Measurements from ENCODE around the gene ANTXRL.
A peak's percentile ranks its signal among the peaks of the same experiment; 100 is the strongest.
"Not testable (repeated sequence)": the region's sequence is repeated elsewhere in the genome, so short reads cannot be mapped to it uniquely, and the experiment has no call there.

The ANTXRL gene

DNA sequence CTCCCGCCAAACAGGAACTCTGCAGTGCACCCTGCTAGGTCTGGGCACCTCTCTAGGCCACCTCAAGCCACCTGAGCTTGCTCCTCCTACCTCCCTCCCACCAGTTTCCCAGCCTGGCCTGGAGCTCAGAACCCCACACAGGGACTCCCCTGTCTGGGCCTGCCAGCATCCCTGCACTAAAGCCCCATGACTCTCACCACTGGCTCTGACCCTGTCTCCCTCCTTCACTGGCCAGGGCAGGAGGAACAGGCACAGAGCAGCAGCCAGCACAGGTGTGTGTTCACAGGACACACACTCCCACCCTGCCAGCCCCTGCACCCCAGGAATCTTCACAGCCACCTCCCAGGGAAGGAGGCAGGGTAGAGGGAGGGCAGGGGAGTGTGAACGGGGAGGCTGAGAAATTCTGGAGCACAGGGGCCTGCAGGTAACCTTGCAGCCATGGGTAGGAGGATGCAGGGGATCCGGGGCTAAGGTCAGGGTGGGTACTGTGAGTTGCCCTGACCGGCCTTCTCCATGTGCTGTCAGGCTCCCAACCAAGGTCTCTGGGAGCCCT lies 13.9 kb upstream of the ANTXRL start:
- DNase-seq = no peak

GRCh38 chr10:46273506-46274477 lies 13.0 kb upstream of the ANTXRL start:
- DNase-seq = peak in 2 of 56 donors; percentile 15 to 18

DNA sequence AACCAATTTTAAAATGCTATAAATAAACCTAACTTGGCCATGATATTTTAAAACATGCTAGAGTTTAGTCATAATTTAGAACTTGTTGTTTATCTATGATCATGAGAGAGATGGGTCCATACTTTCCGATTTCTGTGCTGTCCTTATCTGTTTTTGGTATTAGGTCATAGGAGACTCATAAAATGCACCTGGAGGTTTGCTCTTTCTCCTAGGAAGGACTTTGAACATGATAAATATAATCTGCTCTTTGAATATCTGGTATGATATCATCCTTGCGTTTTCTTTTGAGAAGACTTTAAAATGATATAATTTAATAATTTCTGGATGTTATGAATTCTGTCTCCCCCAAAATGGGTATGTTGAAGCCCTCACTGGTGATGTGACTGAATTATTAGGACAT lies 9.0 kb upstream of the ANTXRL start:
- DNase-seq = no peak

DNA sequence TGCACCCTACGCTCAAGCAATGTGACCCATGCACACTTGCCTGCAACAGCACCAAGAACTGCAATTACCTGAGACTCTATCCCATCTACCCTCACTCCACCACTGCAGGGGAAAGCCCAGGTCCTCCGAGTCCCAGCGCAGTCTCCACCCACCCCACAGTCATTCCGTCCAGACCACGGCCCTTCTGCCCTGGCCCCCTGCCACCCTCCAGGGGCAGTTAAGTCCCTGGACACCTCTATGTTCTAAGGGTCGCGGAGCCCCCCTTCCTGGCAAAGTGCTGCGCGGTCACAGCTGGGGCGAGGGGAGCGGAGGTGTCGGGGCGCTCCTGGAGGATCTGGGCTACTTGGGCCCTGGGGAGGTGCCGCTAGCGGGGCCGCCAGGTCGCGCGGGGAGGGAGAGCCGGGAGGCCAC lies 4.4 kb upstream of the ANTXRL start:
- not testable (repeated sequence) for DNase-seq

GRCh38 chr10:46282842-46283574 lies 3.8 kb upstream of the ANTXRL start:
- DNase-seq = peak in 53 of 56 donors; percentile 20 to 96 (median 77)

DNA sequence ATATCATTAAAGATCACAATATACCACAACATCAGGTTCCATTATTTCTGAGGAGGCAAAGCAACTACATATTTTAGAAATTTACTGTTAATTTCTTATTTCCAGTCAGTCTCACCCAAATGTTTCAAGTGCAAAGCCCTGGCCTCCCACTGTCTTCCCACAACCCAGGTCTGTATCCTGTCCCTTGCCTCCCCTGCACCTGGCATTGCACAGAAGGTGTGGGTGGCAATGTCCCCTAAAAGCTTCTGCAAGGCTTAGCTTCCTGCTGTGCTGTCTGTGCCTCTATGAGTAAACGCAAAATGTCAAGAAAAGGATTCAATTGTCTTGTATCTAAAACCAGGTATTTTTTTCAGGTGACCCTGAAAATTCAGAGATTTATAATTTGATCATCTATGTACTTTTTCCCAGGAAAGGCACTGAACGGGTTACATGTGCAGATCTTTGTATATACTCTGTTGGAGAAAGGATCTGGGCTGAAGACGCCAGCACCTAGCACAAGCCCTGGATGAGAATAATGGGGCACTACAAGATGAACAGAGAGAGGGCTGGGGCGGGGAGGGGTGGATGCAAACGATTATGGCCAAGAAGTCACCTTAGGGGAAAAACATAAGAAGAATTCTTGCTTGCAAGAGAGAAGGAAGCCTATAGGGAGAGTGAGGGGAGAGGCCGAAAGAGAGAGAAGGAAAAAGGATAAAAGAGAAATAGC lies 3.1 kb upstream of the ANTXRL start:
- DNase-seq = no peak

- peak in 54 of 56 donors; percentile 16 to 96 (median 74) for DNase-seq
Observed at GRCh38 chr10:46284286-46285229, 2.2 kb upstream of the ANTXRL start.

DNA sequence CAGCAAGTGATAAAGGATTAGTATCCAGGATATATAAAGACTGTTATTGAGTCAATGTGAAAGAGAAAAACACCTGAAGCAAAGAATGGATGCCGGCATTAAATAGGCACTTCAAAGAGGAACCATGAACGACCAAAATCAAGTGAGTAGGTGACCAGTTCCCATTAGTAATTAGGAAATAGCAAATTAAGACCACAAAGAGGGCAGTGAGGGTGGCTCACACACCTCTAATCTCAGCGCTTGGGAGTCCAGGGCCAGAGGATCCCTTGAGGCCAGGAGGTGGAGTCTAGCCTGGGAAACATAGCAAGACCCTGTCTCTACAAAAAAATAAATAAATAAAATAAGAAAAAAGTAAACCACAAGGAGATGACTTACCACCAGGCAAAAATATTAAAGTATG lies 1.5 kb upstream of the ANTXRL start:
- DNase-seq = no peak

DNA sequence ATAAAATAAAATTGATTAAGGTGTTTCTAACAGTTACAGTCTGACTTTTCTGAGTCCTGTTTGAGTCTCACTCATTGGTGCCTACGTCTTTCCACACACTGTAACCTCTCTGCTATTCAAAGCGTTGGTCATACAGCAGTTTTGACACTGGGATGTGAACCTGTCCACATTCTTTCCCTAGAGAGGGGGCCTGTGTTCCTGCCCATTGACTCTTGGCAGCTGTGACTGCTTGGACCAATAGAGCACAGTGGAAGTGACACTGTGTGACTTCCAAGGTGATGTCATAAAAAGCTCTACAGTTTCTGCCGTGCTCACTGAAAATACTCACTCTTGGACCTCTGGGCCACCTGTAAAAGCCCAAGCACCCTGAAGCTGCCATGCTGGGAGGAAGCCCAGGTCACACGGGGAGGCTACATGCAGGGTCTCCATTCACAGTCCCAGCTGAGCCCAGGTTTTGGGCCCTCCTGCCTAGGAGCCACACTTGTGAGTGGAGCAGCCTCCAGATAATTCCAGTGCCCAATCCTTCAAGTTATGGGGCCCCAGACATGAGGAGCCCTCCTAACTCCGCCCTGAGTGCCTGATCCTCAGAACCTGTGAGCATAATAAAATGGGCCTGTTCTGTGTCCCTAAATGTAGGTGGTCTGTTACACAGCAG lies 704 bp upstream of the ANTXRL start:
- DNase-seq = no peak

DNA sequence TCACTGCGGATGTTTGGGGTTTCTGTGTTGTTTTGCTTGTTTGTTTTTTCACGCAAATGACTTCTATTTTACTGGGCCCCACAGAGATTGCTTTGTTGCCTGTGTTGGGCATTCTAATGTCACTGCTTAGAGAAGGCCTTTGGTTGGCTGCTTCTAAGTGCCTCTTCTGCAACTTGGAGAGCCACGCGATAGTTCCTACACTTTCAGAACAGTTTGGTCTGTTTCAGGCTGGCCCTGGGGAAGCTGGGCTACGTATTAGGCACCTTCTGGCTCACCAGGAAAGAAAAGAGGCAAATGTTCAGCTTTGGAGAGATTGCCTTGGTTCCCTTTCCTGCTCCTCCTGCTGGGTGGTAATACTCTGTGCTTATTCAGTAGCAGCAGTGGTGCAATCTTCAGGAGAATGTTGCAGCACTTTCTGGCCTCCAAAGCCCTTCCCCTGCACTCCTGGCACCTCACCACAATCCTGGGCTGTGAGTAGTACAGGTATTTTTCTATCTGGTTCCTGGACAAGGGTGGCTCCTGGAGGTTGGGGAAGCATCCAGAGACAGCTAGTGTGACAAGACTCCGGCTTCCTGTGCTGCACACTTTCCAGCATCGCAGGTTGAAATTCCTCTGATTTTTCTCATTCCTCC lies 1.2 kb downstream of the ANTXRL start:
- DNase-seq = no peak

GRCh38 chr10:46288601-46289206 lies 1.9 kb downstream of the ANTXRL start:
- no peak for DNase-seq

- no peak for DNase-seq
Observed at GRCh38 chr10:46289209-46289810, 2.5 kb downstream of the ANTXRL start.

DNA sequence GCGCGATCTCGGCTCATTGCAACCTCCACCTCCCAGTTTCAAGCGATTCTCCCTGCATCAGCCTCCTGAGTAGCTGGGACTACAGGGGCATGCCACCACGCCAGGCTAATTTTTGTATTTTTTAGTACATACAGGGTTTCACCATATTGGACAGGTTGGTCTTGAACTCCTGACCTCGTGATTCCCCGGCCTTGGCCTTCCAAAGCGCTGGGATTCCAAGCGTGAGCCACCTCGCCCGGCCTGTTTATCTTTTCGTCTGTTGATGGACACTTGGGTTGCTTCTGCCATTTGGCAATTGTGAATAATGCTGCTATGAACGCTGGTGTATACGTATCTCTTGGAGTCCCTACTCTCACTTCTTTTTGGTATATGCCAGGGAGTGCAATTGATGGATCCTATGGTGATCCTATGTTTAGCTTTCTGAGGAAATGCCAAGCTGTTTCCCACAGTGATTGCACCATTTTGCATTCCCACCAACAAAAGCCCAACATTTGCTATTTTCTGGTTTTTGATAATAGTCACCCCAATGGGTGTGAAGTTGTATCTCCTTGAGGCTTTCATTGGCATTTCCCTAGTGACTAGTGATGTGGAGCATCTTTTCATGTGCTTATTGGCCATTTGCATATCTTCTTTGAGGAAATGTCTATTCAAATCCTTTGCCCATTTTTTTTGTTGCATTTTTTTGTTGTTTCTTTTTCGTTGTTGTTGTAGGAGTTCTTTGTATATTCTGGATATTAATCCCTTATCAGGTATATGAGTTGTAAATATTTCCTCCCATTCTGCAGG lies 3.5 kb downstream of the ANTXRL start:
- no peak for DNase-seq

DNA sequence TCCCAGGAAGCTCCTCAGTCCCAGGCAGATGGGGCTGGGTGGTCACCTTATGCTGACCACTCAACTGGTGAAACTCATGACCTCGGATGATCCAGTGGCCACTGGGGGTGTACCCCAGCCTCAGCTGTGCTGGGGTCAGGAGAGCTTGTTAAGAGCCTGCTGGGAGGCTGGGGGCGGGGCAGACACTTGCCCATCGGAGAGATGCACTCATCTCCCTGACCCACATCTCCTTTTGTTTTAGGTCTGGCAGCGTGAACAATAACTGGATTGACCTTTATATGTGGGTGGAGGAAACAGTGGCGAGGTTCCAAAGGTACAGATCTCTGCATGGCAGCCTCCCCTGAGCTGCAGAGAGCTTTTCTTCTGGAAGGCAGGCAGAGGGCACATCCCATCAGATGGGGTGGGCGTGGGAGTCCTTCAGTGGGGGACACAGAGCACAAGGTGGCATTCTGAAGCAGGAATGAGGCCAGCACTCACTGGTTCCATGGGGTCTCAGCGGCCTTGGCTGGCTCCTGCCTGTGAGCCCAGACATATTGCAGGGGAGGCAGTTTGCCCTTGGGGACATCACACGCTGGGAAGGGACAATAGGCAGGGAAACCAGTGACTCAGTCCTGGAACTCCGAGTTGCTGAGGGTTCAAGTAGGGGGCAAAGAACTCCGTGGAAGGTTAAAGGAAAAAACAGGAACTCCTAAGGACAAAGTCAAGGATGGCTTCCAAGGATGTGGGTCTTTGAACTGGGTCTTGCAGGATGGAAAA lies 5.2 kb downstream of the ANTXRL start:
- no peak for DNase-seq

DNA sequence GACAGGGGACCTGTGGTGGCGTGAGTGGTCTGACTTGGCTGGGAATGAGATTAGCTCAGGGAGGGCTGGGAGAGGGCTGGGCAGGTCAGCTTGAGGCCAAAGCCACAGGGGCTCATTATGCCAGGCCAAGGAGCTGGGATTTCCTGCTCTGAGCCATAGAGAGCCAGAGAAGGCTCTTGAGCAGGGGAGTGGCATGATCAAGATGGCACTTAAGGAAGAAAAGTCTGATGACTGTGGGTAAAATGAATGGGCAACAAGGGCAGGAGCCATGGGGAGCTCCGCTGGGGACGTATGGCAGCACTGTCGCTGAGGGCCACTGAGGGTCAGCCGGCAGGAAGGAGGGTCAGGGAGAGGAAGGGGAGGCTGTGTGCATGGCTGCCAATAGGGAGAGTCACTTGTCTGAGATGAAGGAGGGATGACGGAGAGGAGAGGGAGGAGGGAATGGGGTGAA lies 5.8 kb downstream of the ANTXRL start:
- no peak for DNase-seq

DNA sequence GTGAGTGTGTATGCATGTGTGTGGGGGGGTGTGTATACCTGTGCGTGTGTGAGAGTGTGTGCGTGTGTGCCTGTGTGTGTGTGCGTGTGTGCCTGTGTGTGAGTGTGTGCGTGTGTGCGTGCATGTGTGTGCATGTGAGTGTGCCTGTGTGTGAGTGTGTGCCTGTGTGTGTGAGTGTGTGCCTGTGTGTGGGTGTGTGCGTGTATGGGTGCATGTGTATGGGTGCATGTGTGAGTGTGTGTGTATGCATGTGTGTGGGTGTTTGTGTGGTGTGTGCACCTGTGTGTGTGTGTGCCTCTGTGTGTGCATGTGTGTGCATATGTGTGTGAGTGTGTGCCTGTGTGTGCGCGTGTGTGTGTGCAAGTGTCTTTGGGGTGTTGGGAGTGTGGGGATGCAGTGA lies 6.4 kb downstream of the ANTXRL start:
- no peak for DNase-seq

Data from nucleus accumbens (tissue), 56 donors.